Peyer's patch (tissue), 4 donors: ENCODE data around the gene ATPAF2. TPM values are rescaled to one million over a fixed set of nuclear protein-coding genes. Genes with fewer than 3 reads are reported as not detected.

Experiments used
- DNase-seq, 3 donors: peaks; one replicate each; pipeline ENCODE4 v3.0.0-alpha.2; 2017 to 2019
- H3K27ac ChIP-seq, 4 donors: fragments of 200-600 bp; sonication (generic); one replicate each; pipeline ENCODE4 v1.5.1; 2016 to 2019
- H3K27me3 ChIP-seq, 2 donors: fragments of 200-600 bp; sonication (generic); one replicate each; pipeline ENCODE4 v1.5.1; 2019
- H3K36me3 ChIP-seq, 3 donors: fragments of 200-600 bp; sonication (generic); one replicate each; pipeline ENCODE4 v1.5.1; 2016 to 2019
- H3K4me1 ChIP-seq, 4 donors: fragments of 200-600 bp; sonication (generic); one replicate each; pipeline ENCODE4 v1.5.1; 2016 to 2019
- H3K4me3 ChIP-seq, 4 donors: fragments of 200-600 bp; sonication (generic); 1 replicate in 3 of 4; 2 replicates in 1 of 4; pipeline ENCODE4 v1.5.1; 2016 to 2019; ENCODE audit warnings: mild to moderate bottlenecking in 1 of 4
- H3K9me3 ChIP-seq, 4 donors: fragments of 200-600 bp; sonication (generic); one replicate each; pipeline ENCODE4 v1.5.1; 2016 to 2019; ENCODE audit warnings: mild to moderate bottlenecking in 1 of 4
- CTCF ChIP-seq, 6 experiments: fragments of 450-650 bp in 4 of 6; fragments of 200-600 bp in 2 of 6; sonication (generic) in 1 of 6; IDR thresholded peaks; one replicate each; pipeline ENCODE4 v1.5.1; 2017 to 2019; ENCODE audit warnings: antibody characterized with exemption in 6 of 6, mild to moderate bottlenecking in 3 of 6, moderate library complexity in 1 of 6
- POLR2A ChIP-seq, 2 donors: fragments of 450-650 bp; IDR thresholded peaks; one replicate each; pipeline ENCODE4 v1.5.1; 2017; ENCODE audit warnings: antibody characterized with exemption in 2 of 2, mild to moderate bottlenecking in 2 of 2, moderate library complexity in 2 of 2
- total RNA-seq, 4 donors: library from RNA; depleted of rRNA; stranded (reverse); fragments of >200 nt; gene quantifications; one replicate each; pipeline ENCODE4 v1.1.0, GENCODE V29; 2016

The ATPAF2 gene
- total RNA-seq, 4 donors from 2014 or later, result 9.8 to 60.2 (median 29.7) TPM

GRCh38 chr17:17994271-17995069 lies 44.5 kb downstream of the ATPAF2 start:
- Histone ChIP-seq H3K4me1 (no peaks in the 10 kb centered on the region), H3K36me3 (no peaks in the 10 kb centered on the region), H3K4me3 (no peak overlapping the region), H3K9me3 (no peaks in the 10 kb centered on the region), H3K27me3 (no peaks in the 10 kb centered on the region), H3K27ac (no peak overlapping the region)
- DNase-seq, result no peak
- TF ChIP-seq CTCF (IDR thresholded peaks at IDR 0.05), result peak in 1 of 6 experiments; percentile 7
- no peak for TF ChIP-seq POLR2A (IDR thresholded peaks at IDR 0.05)

- H3K27ac ChIP-seq, result no peak overlapping the region
- no peak for DNase-seq
- no peaks in the 10 kb centered on the region for H3K36me3 ChIP-seq
- no peak overlapping the region for H3K4me3 ChIP-seq
- TF ChIP-seq POLR2A (IDR thresholded peaks at IDR 0.05), result no peak
- TF ChIP-seq CTCF (IDR thresholded peaks at IDR 0.05), result no peak
- H3K9me3 ChIP-seq, result no peaks in the 10 kb centered on the region
- no peaks in the 10 kb centered on the region for H3K27me3 ChIP-seq
- no peaks in the 10 kb centered on the region for H3K4me1 ChIP-seq
Measured at GRCh38 chr17:17993852-17994251, 45.1 kb downstream of the ATPAF2 start.

GRCh38 chr17:17993366-17993765 lies 45.6 kb downstream of the ATPAF2 start:
- H3K36me3 ChIP-seq, result no peaks in the 10 kb centered on the region
- TF ChIP-seq POLR2A (IDR thresholded peaks at IDR 0.05), result no peak
- no peak for TF ChIP-seq CTCF (IDR thresholded peaks at IDR 0.05)
- no peak overlapping the region for H3K27ac ChIP-seq
- no peak overlapping the region for H3K4me3 ChIP-seq
- no peak for DNase-seq
- no peaks in the 10 kb centered on the region for H3K27me3 ChIP-seq
- H3K4me1 ChIP-seq, result no peaks in the 10 kb centered on the region
- no peaks in the 10 kb centered on the region for H3K9me3 ChIP-seq

GRCh38 chr17:17990282-17990681 lies 48.7 kb downstream of the ATPAF2 start:
- no peaks in the 10 kb centered on the region for H3K4me1 ChIP-seq
- TF ChIP-seq POLR2A (IDR thresholded peaks at IDR 0.05), result no peak
- TF ChIP-seq CTCF (IDR thresholded peaks at IDR 0.05), result no peak
- no peak for DNase-seq
- H3K27ac ChIP-seq, result no peak overlapping the region
- no peak overlapping the region for H3K4me3 ChIP-seq
- H3K36me3 ChIP-seq, result no peaks in the 10 kb centered on the region
- no peaks in the 10 kb centered on the region for H3K27me3 ChIP-seq
- no peaks in the 10 kb centered on the region for H3K9me3 ChIP-seq

GRCh38 chr17:17989618-17990017 lies 49.4 kb downstream of the ATPAF2 start:
- Histone ChIP-seq H3K36me3 (no peaks in the 10 kb centered on the region), H3K9me3 (no peaks in the 10 kb centered on the region), H3K4me1 (no peaks in the 10 kb centered on the region), H3K27ac (no peak overlapping the region), H3K27me3 (no peaks in the 10 kb centered on the region), H3K4me3 (no peak overlapping the region)
- DNase-seq, result no peak
- TF ChIP-seq CTCF (IDR thresholded peaks at IDR 0.05) (no peak), POLR2A (IDR thresholded peaks at IDR 0.05) (no peak)
